Ishikawa (cell line): ENCODE data around the gene MYO18A.
A peak's percentile ranks its signal among the peaks of the same experiment; 100 is the strongest.

Experiments
- CEBPB ChIP-seq: IDR thresholded peaks from 2 replicates; pipeline ENCODE4 v1.6.1; 2012
- CREB1 ChIP-seq: IDR thresholded peaks from 2 replicates; pipeline ENCODE4 v1.6.1; 2012; ENCODE audit warnings: low read depth
- EGR1 ChIP-seq: IDR thresholded peaks from 2 replicates; pipeline ENCODE4 v1.6.1; 2012
- EP300 ChIP-seq: IDR thresholded peaks from 2 replicates; pipeline ENCODE4 v1.6.1; 2012; ENCODE audit warnings: borderline replicate concordance
- FOXM1 ChIP-seq: IDR thresholded peaks from 2 replicates; pipeline ENCODE4 v1.6.1; 2012; ENCODE audit warnings: low read depth, borderline replicate concordance
- MAX ChIP-seq: IDR thresholded peaks from 2 replicates; pipeline ENCODE4 v1.6.1; 2012
- NFIC ChIP-seq: IDR thresholded peaks from 2 replicates; pipeline ENCODE4 v1.6.1; 2012
- RAD21 ChIP-seq: IDR thresholded peaks from 2 replicates; pipeline ENCODE4 v1.6.1; 2012; ENCODE audit warnings: low read depth
- REST ChIP-seq: IDR thresholded peaks from 2 replicates; pipeline ENCODE4 v1.6.1; 2012; ENCODE audit warnings: low read depth, mild to moderate bottlenecking
- TAF1 ChIP-seq: IDR thresholded peaks from 2 replicates; pipeline ENCODE4 v1.6.1; 2012; ENCODE audit warnings: low read depth, mild to moderate bottlenecking
- TCF12 ChIP-seq: IDR thresholded peaks from 2 replicates; pipeline ENCODE4 v1.6.1; 2012; ENCODE audit warnings: low read depth
- TEAD4 ChIP-seq: IDR thresholded peaks from 2 replicates; pipeline ENCODE4 v1.6.1; 2012
- USF1 ChIP-seq: IDR thresholded peaks from 2 replicates; pipeline ENCODE4 v1.6.1; 2012
- YY1 ChIP-seq: IDR thresholded peaks from 2 replicates; pipeline ENCODE4 v1.6.1; 2012; ENCODE audit warnings: low read depth
- ZBTB7A ChIP-seq: IDR thresholded peaks from 2 replicates; pipeline ENCODE4 v1.6.1; 2012; ENCODE audit warnings: low read depth

MYO18A gene

GRCh38 chr17:29189355-29189754, 9.2 kb upstream of the MYO18A start:
- no peak for TF ChIP-seq TCF12
- TF ChIP-seq TAF1, result no peak
- TF ChIP-seq MAX, result no peak
- TF ChIP-seq TEAD4, result no peak
- TF ChIP-seq EGR1, result no peak
- TF ChIP-seq REST, result no peak
- no peak for TF ChIP-seq YY1
- no peak for TF ChIP-seq ZBTB7A
- no peak for TF ChIP-seq RAD21
- TF ChIP-seq FOXM1, result no peak
- no peak for TF ChIP-seq NFIC
- no peak for TF ChIP-seq USF1

- no peak for TF ChIP-seq ZBTB7A
- no peak for TF ChIP-seq TEAD4
- TF ChIP-seq NFIC, result no peak
- TF ChIP-seq FOXM1, result no peak
- TF ChIP-seq EGR1, result no peak
These were observed 1.0 kb upstream of the MYO18A start for GRCh38 chr17:29181226-29181625.

GRCh38 chr17:29180788-29181160, 576 bp upstream of the MYO18A start:
- TF ChIP-seq USF1, result no peak
- TF ChIP-seq CREB1, result no peak
- no peak for TF ChIP-seq TEAD4
- TF ChIP-seq MAX, result no peak
- no peak for TF ChIP-seq RAD21
- TF ChIP-seq CEBPB, result no peak
- no peak for TF ChIP-seq TCF12
- no peak for TF ChIP-seq NFIC
- no peak for TF ChIP-seq YY1
- TF ChIP-seq ZBTB7A, result no peak
- TF ChIP-seq TAF1, result no peak
- TF ChIP-seq REST, result no peak
- TF ChIP-seq EP300, result no peak
- TF ChIP-seq FOXM1, result no peak
- TF ChIP-seq EGR1, result no peak

GRCh38 chr17:29179232-29180033, 765 bp downstream of the MYO18A start:
- peak; percentile 68 for TF ChIP-seq TAF1
- TF ChIP-seq RAD21, result no peak
- no peak for TF ChIP-seq CREB1
- no peak; the same call in 1 of the 2 replicates for TF ChIP-seq MAX
- peak; percentile 78; the same call in 1 of the 2 replicates for TF ChIP-seq ZBTB7A

GRCh38 chr17:29178750-29179231, 1.4 kb downstream of the MYO18A start:
- TF ChIP-seq YY1 (no peak), CREB1 (no peak), RAD21 (no peak), NFIC (no peak), CEBPB (no peak), EGR1 (no peak), MAX (no peak), FOXM1 (no peak), TAF1 (no peak), TEAD4 (no peak), TCF12 (no peak), EP300 (no peak)
